HG02642 (cell line): Measurements from ENCODE around the gene TRAF1.

Experiments used
- ATAC-seq: cut with Tn5 transposase; IDR thresholded peaks from one replicate; pipeline ENCODE4 v1.9.1; 2021; ENCODE audit warnings: mild to moderate bottlenecking; ENCODE audit not compliant: unreplicated experiment, poor library complexity

TRAF1 gene

GRCh38 chr9:120891245-120891883, 35.2 kb downstream of the TRAF1 start:
- ATAC-seq: no peak

DNA sequence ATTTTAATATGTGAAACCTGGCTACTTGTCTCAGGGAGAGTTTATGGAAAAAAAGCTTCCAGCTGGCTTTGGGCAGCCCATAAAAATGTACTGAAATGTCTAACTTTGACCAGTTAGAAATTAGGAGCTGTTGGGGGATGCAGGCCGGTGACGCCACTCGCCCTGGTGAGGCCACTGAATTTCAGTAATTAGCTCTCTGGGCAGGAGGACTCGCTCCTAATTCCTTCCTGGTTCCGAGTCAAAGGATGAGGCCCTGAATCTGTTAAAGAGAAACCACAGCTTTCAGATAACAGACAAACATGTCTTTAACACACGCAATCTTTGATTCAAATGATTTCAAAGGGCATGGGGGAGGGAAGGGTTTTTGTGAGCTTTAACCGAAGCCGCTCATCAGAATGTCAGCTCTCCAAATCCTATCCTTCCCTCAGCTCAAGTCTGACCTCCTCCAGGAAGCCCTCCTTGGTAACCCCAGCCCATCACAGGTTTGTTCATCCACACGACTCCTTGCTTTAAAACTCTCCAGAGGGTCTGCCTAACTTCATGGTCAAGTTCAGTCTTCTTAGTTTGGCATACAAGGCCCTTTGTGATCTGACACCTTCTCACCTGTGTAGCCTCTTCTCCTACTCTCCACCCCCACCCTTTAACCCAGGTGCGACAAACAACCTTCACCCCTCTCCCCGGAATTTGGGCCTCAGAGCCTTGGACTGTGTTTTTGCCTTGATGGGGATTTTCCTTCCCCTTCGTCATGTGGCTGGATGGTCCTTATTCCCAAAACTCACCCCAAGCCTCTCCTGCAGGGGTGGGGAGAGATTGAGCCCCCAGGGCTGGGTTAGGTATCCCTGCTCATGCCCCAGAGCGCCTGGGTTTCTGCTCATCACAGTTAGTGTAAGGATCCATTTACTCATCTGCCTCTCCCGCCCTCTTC, 36.0 kb downstream of the TRAF1 start:
- ATAC-seq: no peak

DNA sequence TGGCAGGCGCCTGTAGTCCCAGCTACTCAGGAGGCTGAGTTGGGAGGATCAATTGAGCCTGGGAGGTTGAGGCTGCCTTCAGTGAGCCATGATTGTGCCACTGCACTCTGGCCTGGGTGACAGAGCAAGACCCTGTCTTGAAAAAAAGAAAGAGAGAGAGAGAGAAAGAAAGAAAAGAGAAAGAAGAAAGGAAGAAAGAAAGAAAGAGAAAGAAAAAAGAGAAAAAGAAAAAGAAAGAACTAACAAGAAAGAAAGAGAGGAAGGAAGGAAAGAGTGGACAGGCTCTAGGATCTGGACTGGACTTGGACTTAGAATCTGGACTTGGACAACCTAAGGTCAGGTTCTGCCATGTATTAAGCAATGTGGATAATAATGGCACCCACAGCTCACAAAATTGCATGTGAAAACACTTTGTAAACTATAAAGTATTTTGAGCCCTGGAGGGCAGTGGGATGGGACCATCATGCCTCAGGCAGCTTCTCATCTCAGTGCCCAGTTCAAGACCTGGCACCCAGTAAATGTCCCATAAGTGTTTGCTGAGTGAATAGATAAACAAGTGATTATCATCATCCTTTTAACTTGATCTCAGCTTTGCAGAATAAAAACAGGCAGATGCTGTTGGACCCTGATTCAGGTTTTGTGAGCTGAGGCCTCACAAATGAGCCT, 36.9 kb downstream of the TRAF1 start:
- ATAC-seq: no peak

GRCh38 chr9:120888626-120889025, 38.0 kb downstream of the TRAF1 start:
- ATAC-seq: no peak

DNA sequence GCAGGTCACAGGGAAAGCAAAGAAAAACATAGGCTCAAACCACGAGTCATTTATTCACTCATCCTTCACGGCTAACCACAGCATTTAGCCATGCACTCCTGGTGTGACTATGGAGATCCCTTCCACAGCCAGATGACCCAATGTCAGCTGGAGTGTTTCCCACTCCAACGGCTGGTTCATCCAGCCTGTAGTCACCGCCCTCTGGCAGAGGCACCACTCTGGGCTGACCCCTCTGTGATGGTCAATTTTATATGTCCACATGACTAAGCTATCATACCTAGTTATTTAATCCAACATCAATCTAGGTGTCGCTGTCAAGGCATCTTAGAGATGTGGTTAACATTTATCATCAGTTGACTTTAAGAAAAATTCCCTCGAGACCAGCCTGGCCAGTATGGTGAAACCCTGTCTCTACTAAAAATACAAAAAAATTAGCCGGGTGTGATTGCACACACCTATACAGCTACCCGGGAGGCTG, 40.1 kb downstream of the TRAF1 start:
- no peak for ATAC-seq

- no peak for ATAC-seq
Measured at GRCh38 chr9:120885958-120886357, 40.6 kb downstream of the TRAF1 start.

DNA sequence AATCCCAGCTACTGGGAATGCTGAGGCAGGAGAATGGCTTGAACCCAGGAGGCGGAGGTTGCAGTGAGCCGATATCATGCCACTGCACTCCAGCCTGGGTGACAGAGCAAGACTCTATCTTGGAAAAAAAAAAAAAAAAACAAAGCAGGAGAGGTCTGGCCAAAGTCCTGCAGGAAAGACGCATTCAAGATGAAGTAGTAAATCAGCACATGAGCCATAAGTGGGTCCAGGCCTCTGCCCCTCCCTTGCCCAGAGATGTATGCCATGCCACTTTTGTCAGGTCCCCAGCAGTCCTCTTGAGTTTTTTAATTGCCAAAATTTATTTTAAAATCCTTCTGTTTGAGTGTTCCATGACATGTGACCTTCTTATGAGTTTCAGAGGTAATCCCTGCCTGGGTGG, 41.1 kb downstream of the TRAF1 start:
- no peak for ATAC-seq

DNA sequence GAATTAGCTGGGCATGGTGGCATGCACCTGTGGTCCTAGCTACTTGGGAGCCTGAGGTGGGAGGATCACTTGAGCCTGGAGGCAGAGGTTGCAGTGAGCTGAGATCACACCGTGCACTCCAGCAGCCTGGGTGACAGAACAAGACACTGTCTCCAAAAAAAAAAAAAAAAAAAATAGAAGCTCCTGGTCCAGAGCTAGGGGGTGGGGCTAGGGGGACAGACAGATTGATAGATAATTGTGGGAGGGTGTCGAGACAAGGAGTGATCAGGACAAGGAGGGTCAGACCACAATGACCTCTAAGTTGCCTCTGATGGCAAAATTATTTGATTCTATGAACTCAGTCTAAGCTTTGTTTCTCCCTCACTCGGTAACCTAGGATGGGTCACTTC, 43.0 kb downstream of the TRAF1 start:
- no peak for ATAC-seq

GRCh38 chr9:120882935-120883607, 43.5 kb downstream of the TRAF1 start:
- ATAC-seq: no peak

DNA sequence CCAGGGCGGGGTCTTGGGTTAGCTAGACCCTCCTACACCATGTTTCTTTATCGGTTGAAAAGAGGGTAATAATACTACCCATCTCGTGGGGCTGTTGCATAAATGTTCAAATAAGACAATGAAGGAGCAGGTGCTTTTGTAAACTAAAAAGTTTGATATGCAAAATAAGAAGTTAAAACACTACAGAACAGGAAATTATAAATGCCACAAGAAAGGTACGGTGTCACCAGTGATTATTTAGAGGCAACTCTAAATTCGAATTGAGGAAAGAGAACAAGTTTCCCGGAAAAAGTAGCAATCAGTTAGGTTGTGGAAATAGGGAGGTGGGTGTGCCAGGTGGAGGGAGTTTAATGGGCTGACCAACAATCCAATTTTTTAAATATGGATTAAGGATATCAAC, 47.1 kb downstream of the TRAF1 start:
- ATAC-seq: no peak

GRCh38 chr9:120878188-120879130, 48.1 kb downstream of the TRAF1 start:
- no peak for ATAC-seq

- peak; percentile 50 for ATAC-seq
Measured at GRCh38 chr9:120877276-120878034, 49.1 kb downstream of the TRAF1 start.

DNA sequence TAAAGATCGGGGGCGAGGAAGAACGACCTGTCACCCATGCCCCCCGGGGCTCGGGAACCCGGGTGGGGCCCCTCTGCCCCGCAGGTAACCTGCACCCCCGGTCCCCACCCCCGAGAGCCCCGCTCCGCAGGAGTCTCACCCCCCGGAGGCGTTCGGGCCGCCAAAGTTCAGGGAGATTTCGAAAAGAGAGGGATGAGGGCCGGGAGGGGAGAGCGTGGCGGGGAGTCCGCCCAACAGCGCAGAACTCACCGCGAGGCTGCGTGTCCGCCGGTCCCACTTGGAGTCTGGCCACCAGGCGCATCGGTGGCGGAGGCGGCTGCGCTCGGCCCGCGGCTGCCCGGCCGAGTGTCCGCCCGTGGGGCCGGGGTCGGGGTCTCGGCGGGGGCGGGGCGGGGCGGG, 49.8 kb downstream of the TRAF1 start, which contains the start of gene PHF19:
Gene PHF19, minus strand, starts transcription at position 347 of the 399 bp plus-strand sequence. CDS start 2,447 bp downstream, outside the sequence.
- ATAC-seq: peak; percentile 13

GRCh38 chr9:120875954-120876841, 50.4 kb downstream of the TRAF1 start:
- peak; percentile 65 for ATAC-seq

- ATAC-seq: no peak
Measured at GRCh38 chr9:120875643-120875953, 51.0 kb downstream of the TRAF1 start.

DNA sequence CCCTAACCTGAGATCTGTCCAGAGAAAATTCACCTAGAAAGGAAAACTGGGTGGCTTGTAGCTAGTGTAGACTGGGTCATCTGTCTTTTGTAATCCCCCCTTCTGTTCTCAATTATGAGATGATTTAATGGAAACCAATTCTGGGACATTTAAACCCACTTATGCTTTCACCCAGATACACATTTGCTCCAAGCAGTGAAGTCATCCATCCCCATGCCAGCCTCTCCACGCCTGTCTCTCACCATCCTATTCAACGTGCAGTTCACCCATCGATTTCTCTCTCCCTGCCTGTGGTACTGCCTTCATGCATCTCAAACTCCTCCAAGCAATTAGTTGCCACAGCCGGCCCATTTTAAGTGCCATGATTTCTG, 51.4 kb downstream of the TRAF1 start:
- no peak for ATAC-seq

- ATAC-seq: no peak
Measured at GRCh38 chr9:120874226-120875194, 52.1 kb downstream of the TRAF1 start.
